K562 (cell line): ENCODE results near the gene HPS4. TPM values are rescaled to one million over a fixed set of nuclear protein-coding genes. Genes with fewer than 3 reads are reported as not detected.

Source experiments
- CREM ChIP-seq: IDR thresholded peaks from 2 replicates; pipeline ENCODE4 v1.6.1; 2014; ENCODE audit warnings: antibody characterized with exemption, low read depth
- HDAC1 ChIP-seq, 2 experiments: fragments of 450-650 bp; IDR thresholded peaks; 2 replicates each; pipeline ENCODE4 v1.6.1; 2016 to 2017; ENCODE audit warnings: inconsistent platforms in 1 of 2, mild to moderate bottlenecking in 1 of 2, moderate library complexity in 1 of 2
- NRF1 ChIP-seq, 2 experiments: fragments of 450-650 bp; IDR thresholded peaks in 1 of 2; conservative IDR thresholded peaks in 1 of 2; 2 replicates each; pipeline ENCODE4 v1.6.1; 2014; ENCODE audit warnings: mild to moderate bottlenecking in 2 of 2
- ZNF263 ChIP-seq: sonication (generic); formaldehyde crosslinking; IDR thresholded peaks from 2 replicates; pipeline ENCODE4 v1.8.0; 2022; ENCODE audit warnings: mild to moderate bottlenecking, missing genetic modification reagents, borderline replicate concordance
- ZNF561 ChIP-seq: fragments of 450-650 bp; formaldehyde crosslinking; conservative IDR thresholded peaks from 2 replicates; pipeline ENCODE4 v1.4.0; 2020; ENCODE audit warnings: mild to moderate bottlenecking, moderate library complexity
- ZNF780A ChIP-seq: fragments of 250-450 bp; sonication (Bioruptor Pico); IDR thresholded peaks from 2 replicates; pipeline ENCODE4 v1.5.0; 2021; ENCODE audit warnings: mild to moderate bottlenecking
- polyA plus RNA-seq, 8 experiments: library from polyadenylated mRNA; depleted of rRNA in 4 of 8; stranded (reverse) in 5 of 8; unstranded in 3 of 8; fragments of >200 nt; fragmentation: Nextera tagmentation in 2 of 8; fragmentation: Illumina TruSeq in 1 of 8; extraction: Ambion mirVana in 2 of 8; extraction: Trizol in 1 of 8; gene quantifications; 2 replicates each; pipeline versions ENCODE4 v1.2.1 to v1.2.3, GENCODE V29; 2011 to 2014; ENCODE audit warnings: inconsistent platforms in 1 of 8, missing spikeins in 1 of 8
- total RNA-seq, 7 experiments: library from RNA; depleted of rRNA in 6 of 7; stranded (reverse); fragments of >200 nt in 6 of 7; fragmentation: Illumina TruSeq in 2 of 7; extraction: Trizol in 2 of 7; gene quantifications; 2 replicates each; pipeline versions ENCODE4 v1.2.1 to v1.2.3, GENCODE V29; 2011 to 2021; ENCODE audit warnings: low replicate concordance in 1 of 7
- TF ChIP-seq, protein P1 (sequence below), 3 experiments: fragments of 200-800 bp in 1 of 3; sonication (Bioruptor generic) in 1 of 3; sonication (generic) in 1 of 3; formaldehyde crosslinking in 1 of 3; IDR thresholded peaks; 2 replicates each; pipeline versions ENCODE4 v1.6.1 to v1.8.0; 2016 to 2022; ENCODE audit warnings: mild to moderate bottlenecking in 2 of 3, missing compliant biosample characterization in 2 of 3, missing genetic modification characterization in 2 of 3, missing genetic modification reagents in 1 of 3
- TF ChIP-seq, protein P2 (sequence below), 2 experiments: IDR thresholded peaks; 2 replicates each; pipeline ENCODE4 v1.6.1; 2012; ENCODE audit warnings: improper control_type of control experiment in 2 of 2, low read depth in 2 of 2, low read length in 2 of 2, borderline replicate concordance in 1 of 2
- TF ChIP-seq, protein P3 (sequence below), 2 experiments: fragments of 450-650 bp; formaldehyde crosslinking in 1 of 2; IDR thresholded peaks; 2 replicates each; pipeline versions ENCODE4 v1.4.0 to v1.6.1; 2014 to 2020; ENCODE audit warnings: mild to moderate bottlenecking in 2 of 2, borderline replicate concordance in 1 of 2, low read depth in 1 of 2

The HPS4 gene
- total and polyA plus RNA-seq, 9 of the 15 experiments (the other 6 are each of a cell fraction or from before 2014, with no cell fraction given) = 12.8 to 29.2 (median 25.3) TPM

DNA sequence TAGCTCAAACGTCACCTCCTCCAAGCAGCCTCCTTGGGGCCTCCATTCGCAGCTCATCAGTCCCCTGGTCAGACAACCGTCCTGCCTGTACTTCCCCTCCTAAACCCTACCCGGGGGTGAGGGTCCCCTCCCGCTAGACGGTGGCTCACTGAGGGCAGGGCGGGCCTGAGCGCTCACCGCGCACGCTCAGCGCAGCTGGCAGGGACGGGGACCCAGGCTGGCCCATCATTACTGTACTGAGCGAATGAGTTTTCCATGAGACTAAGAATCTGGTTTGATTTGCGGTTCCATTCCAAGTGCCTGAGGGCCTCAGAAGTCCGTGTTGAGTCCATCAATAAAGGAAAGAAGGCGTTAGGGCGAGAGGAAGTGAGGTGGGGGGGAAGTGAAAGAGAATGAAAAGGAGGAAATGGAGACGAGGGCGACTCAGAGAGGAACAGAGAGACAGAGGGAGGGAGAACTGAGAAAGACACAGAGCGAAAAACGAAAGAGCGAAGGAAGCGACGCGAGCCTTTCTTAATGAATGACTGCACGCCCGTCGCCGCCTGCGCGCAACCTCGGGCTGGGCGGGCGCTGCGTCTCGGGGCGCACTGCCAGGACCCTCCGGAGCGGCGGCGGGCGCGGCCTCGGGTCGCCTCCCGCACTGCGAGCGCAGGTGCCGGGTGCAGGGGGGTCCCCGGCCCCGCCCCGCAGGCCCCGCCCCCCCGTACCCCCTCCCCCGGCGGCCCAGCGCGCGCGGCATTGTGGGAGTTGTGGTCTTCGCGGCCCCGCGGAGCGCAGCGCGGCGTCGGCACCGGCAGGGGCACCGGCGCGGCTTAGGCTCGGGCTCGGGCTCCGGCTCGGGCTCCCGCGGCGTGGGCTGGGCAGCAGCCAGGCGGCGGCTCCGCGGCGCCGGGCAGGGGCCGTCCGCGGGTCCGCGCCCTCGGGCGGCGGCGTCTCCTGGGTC is 54.8 kb downstream of the HPS4 start, which contains the start of gene ASPHD2 (continued):
- peak; percentile 78 to 79 for TF ChIP-seq NRF1 (conservative IDR thresholded peaks at IDR 0.05 in 1 of 2, IDR thresholded peaks at IDR 0.05 in 1 of 2)
- peak in 1 of 2 experiments; percentile 61; a peak in 2 of 4 replicates for TF ChIP-seq HDAC1 (IDR thresholded peaks at IDR 0.05)
- peak; percentile 40; the same call in 1 of the 2 replicates for TF ChIP-seq CREM
- TF ChIP-seq, protein P1, sequence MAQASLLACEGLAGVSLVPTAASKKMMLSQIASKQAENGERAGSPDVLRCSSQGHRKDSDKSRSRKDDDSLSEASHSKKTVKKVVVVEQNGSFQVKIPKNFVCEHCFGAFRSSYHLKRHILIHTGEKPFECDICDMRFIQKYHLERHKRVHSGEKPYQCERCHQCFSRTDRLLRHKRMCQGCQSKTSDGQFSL (CRISPR knock-in tag; IDR thresholded peaks at IDR 0.05) = peak; percentile 81
- TF ChIP-seq, protein P1 (tag; IDR thresholded peaks at IDR 0.05) = no peak
- TF ChIP-seq, protein P2, sequence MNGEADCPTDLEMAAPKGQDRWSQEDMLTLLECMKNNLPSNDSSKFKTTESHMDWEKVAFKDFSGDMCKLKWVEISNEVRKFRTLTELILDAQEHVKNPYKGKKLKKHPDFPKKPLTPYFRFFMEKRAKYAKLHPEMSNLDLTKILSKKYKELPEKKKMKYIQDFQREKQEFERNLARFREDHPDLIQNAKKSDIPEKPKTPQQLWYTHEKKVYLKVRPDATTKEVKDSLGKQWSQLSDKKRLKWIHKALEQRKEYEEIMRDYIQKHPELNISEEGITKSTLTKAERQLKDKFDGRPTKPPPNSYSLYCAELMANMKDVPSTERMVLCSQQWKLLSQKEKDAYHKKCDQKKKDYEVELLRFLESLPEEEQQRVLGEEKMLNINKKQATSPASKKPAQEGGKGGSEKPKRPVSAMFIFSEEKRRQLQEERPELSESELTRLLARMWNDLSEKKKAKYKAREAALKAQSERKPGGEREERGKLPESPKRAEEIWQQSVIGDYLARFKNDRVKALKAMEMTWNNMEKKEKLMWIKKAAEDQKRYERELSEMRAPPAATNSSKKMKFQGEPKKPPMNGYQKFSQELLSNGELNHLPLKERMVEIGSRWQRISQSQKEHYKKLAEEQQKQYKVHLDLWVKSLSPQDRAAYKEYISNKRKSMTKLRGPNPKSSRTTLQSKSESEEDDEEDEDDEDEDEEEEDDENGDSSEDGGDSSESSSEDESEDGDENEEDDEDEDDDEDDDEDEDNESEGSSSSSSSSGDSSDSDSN (IDR thresholded peaks at IDR 0.05; ENCODE audit: borderline replicate concordance in 1 of 2, low read depth in 2 of 2, low read length in 2 of 2) = no peak
- TF ChIP-seq ZNF561 (CRISPR knock-in tag) = no peak
- no peak for TF ChIP-seq ZNF263
- TF ChIP-seq, protein P3, sequence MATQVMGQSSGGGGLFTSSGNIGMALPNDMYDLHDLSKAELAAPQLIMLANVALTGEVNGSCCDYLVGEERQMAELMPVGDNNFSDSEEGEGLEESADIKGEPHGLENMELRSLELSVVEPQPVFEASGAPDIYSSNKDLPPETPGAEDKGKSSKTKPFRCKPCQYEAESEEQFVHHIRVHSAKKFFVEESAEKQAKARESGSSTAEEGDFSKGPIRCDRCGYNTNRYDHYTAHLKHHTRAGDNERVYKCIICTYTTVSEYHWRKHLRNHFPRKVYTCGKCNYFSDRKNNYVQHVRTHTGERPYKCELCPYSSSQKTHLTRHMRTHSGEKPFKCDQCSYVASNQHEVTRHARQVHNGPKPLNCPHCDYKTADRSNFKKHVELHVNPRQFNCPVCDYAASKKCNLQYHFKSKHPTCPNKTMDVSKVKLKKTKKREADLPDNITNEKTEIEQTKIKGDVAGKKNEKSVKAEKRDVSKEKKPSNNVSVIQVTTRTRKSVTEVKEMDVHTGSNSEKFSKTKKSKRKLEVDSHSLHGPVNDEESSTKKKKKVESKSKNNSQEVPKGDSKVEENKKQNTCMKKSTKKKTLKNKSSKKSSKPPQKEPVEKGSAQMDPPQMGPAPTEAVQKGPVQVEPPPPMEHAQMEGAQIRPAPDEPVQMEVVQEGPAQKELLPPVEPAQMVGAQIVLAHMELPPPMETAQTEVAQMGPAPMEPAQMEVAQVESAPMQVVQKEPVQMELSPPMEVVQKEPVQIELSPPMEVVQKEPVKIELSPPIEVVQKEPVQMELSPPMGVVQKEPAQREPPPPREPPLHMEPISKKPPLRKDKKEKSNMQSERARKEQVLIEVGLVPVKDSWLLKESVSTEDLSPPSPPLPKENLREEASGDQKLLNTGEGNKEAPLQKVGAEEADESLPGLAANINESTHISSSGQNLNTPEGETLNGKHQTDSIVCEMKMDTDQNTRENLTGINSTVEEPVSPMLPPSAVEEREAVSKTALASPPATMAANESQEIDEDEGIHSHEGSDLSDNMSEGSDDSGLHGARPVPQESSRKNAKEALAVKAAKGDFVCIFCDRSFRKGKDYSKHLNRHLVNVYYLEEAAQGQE (IDR thresholded peaks at IDR 0.05; ENCODE audit: borderline replicate concordance) = no peak
- TF ChIP-seq, protein P3 (CRISPR knock-in tag; IDR thresholded peaks at IDR 0.05; ENCODE audit: low read depth) = no peak
- TF ChIP-seq ZNF780A (CRISPR knock-in tag) = no peak
